Trophoblast cell (in vitro differentiated cells and primary cell): ENCODE data around the gene TAF1A.
"Not testable (repeated sequence)": the region's sequence is repeated elsewhere in the genome, so short reads cannot be mapped to it uniquely, and the experiment has no call there.

Source experiments
- DNase-seq, 2 donors: peaks; one replicate each; pipeline ENCODE4 v3.0.0-alpha.2; 2016
- H2AFZ ChIP-seq: 2 replicates; pipeline ENCODE4 v1.6.1; 2013; ENCODE audit warnings: low read length, moderate library complexity, mild to moderate bottlenecking; ENCODE audit not compliant: insufficient read depth, poor library complexity
- H2AK5ac ChIP-seq: 2 replicates; pipeline ENCODE4 v1.6.1; 2013; ENCODE audit warnings: mild to moderate bottlenecking, low read length
- H2BK120ac ChIP-seq: 2 replicates; pipeline ENCODE4 v1.6.1; 2013; ENCODE audit warnings: low read length, mild to moderate bottlenecking, moderate library complexity; ENCODE audit not compliant: insufficient read depth, poor library complexity
- H2BK12ac ChIP-seq: 2 replicates; pipeline ENCODE4 v1.6.1; 2013; ENCODE audit warnings: mild to moderate bottlenecking, low read length, moderate library complexity
- H2BK5ac ChIP-seq: 2 replicates; pipeline ENCODE4 v1.6.1; 2013; ENCODE audit warnings: low read length, low read depth, moderate library complexity, mild to moderate bottlenecking; ENCODE audit not compliant: poor library complexity
- H3K14ac ChIP-seq: 2 replicates; pipeline ENCODE4 v1.6.1; 2013; ENCODE audit warnings: mild to moderate bottlenecking, low read length
- H3K18ac ChIP-seq: 2 replicates; pipeline ENCODE4 v1.6.1; 2013; ENCODE audit warnings: mild to moderate bottlenecking, low read length
- H3K23ac ChIP-seq: 2 replicates; pipeline ENCODE4 v1.6.1; 2013; ENCODE audit warnings: low read length
- H3K27ac ChIP-seq: 2 replicates; pipeline ENCODE4 v1.5.1; 2013; ENCODE audit warnings: low read depth, mild to moderate bottlenecking, inconsistent platforms, low read length, moderate library complexity
- H3K27me3 ChIP-seq: 2 replicates; pipeline ENCODE4 v1.6.1; 2013; ENCODE audit warnings: inconsistent platforms, mild to moderate bottlenecking, low read length, moderate library complexity; ENCODE audit not compliant: insufficient read depth
- H3K36me3 ChIP-seq, 2 experiments: 1 replicate in 1 of 2; 2 replicates in 1 of 2; pipeline ENCODE4 v1.6.1; 2013; ENCODE audit warnings: low read length in 2 of 2, mild to moderate bottlenecking in 2 of 2, moderate library complexity in 1 of 2; ENCODE audit not compliant: insufficient read depth in 2 of 2, control insufficient read depth in 1 of 2
- H3K4ac ChIP-seq: 2 replicates; pipeline ENCODE4 v1.6.1; 2013; ENCODE audit warnings: low read depth, mild to moderate bottlenecking, low read length, moderate library complexity
- H3K4me1 ChIP-seq, 2 experiments: 1 replicate in 1 of 2; 2 replicates in 1 of 2; pipeline ENCODE4 v1.6.1; 2013; ENCODE audit warnings: low read length in 2 of 2, mild to moderate bottlenecking in 2 of 2, moderate library complexity in 1 of 2; ENCODE audit not compliant: insufficient read depth in 2 of 2, control insufficient read depth in 1 of 2
- H3K4me2 ChIP-seq: 2 replicates; pipeline ENCODE4 v1.6.1; 2013; ENCODE audit warnings: inconsistent platforms, mild to moderate bottlenecking, low read length, moderate library complexity
- H3K4me3 ChIP-seq: 2 replicates; pipeline ENCODE4 v1.5.1; 2013; ENCODE audit warnings: mild to moderate bottlenecking, low read depth, low read length, inconsistent platforms
- H3K79me1 ChIP-seq: one replicate; pipeline ENCODE4 v1.6.1; 2013; ENCODE audit warnings: low read length
- H3K79me2 ChIP-seq: 2 replicates; pipeline ENCODE4 v1.6.1; 2013; ENCODE audit warnings: low read length, mild to moderate bottlenecking; ENCODE audit not compliant: control insufficient read depth, insufficient read depth, poor library complexity
- H3K9ac ChIP-seq: 2 replicates; pipeline ENCODE4 v1.6.1; 2013; ENCODE audit warnings: mild to moderate bottlenecking, low read length
- H3K9me3 ChIP-seq: 2 replicates; pipeline ENCODE4 v1.6.1; 2013; ENCODE audit warnings: low read depth, mild to moderate bottlenecking, control low read depth, inconsistent platforms, low read length; ENCODE audit not compliant: insufficient read depth
- H4K12ac ChIP-seq: 2 replicates; pipeline ENCODE4 v1.6.1; 2013; ENCODE audit warnings: low read depth, mild to moderate bottlenecking, low read length, moderate library complexity
- H4K8ac ChIP-seq: 2 replicates; pipeline ENCODE4 v1.6.1; 2013; ENCODE audit warnings: low read depth, mild to moderate bottlenecking, low read length, moderate library complexity
- H4K91ac ChIP-seq: one replicate; pipeline ENCODE4 v1.6.1; 2013; ENCODE audit warnings: low read depth, mild to moderate bottlenecking, low read length, moderate library complexity
- WGBS: extraction: QIAGEN DNeasy Blood & Tissue Kit; methylation state at CpG from one replicate; pipeline ENCODE4 v1.1.7; 2013; ENCODE audit warnings: missing lambda C conversion rate; ENCODE audit not compliant: insufficient read length, insufficient coverage; ENCODE audit errors: extremely low coverage; 5-methylcytosine and 5-hydroxymethylcytosine counted together

Gene TAF1A

DNA sequence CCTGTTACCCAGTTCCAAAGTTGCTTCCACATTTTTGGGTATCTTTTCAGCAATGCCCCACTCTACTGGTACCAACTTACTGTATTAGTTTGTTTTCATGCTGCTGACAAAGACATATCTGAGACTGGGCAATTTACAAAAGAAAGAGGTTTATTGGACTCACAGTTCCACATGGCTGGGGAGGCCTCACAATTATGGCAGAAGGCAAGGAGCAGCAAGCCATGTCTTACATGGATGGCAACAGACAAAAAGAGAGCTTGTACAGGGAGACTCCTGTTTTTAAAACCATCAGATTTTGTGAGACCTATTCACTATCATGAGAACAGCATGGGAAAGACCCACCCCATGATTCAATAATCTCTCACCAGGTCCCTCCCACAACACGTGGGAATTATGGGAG lies 19.4 kb upstream of the TAF1A start:
- H3K23ac ChIP-seq, H2AFZ ChIP-seq, H2BK120ac ChIP-seq, H3K79me1 ChIP-seq, DNase-seq, H3K4ac ChIP-seq, H3K27ac ChIP-seq, H4K91ac ChIP-seq, H4K12ac ChIP-seq, H3K9ac ChIP-seq, H3K18ac ChIP-seq, H4K8ac ChIP-seq, H2BK5ac ChIP-seq, H3K4me2 ChIP-seq, H3K9me3 ChIP-seq, H3K4me1 ChIP-seq, H2BK12ac ChIP-seq, H3K27me3 ChIP-seq, H3K79me2 ChIP-seq, H3K36me3 ChIP-seq, H2AK5ac ChIP-seq, H3K4me3 ChIP-seq, H3K14ac ChIP-seq: not testable (repeated sequence)
- no CpG with 5 or more reads among the region's 1 CpG for WGBS

GRCh38 chr1:222606757-222607156 lies 17.0 kb upstream of the TAF1A start:
- Histone ChIP-seq H2AK5ac (no peak overlapping the region), H3K79me1 (no peaks in the 10 kb centered on the region), H2AFZ (no peak overlapping the region), H4K12ac (no peak overlapping the region), H3K36me3 (no peaks in the 10 kb centered on the region), H3K9ac (no peak overlapping the region), H3K14ac (no peak overlapping the region), H3K4me1 (no peaks in the 10 kb centered on the region), H3K27me3 (no peaks in the 10 kb centered on the region), H3K4ac (no peak overlapping the region), H3K79me2 (no peaks in the 10 kb centered on the region), H3K4me2 (no peak overlapping the region), H3K27ac (no peak overlapping the region), H3K18ac (no peak overlapping the region), H4K91ac (no peak overlapping the region), H2BK120ac (no peak overlapping the region), H3K9me3 (no peaks in the 10 kb centered on the region), H2BK5ac (no peak overlapping the region), H3K23ac (no peak overlapping the region), H2BK12ac (no peak overlapping the region), H3K4me3 (no peak overlapping the region), H4K8ac (no peak overlapping the region)
- DNase-seq, result no peak
- no CpG with 5 or more reads among the region's 1 CpG for WGBS

DNA sequence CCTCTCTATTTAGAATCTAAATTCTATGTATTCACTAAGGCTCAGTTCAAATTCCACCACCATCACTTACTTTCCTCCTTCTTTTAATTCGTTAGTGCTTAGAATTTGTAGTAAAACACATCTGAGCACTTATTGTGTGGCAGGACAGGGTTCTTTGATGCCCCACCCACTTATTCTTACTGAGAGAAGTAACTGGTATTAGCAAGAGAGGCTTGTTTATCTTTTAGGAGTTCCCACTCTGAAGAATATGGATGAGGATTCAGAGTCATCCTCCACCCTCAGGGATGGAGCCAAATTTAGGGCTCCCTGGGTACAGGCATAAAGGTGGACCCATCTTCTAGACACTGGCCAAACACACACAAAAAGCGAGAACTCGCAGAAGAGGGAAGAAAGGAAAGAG lies 11.5 kb upstream of the TAF1A start:
- H3K18ac ChIP-seq, result no peak overlapping the region
- DNase-seq, result no peak
- no peak overlapping the region for H3K14ac ChIP-seq
- no peak overlapping the region for H4K91ac ChIP-seq
- H3K79me1 ChIP-seq, result no peaks in the 10 kb centered on the region
- H3K27me3 ChIP-seq, result no peaks in the 10 kb centered on the region
- H3K23ac ChIP-seq, result no peak overlapping the region
- no peaks in the 10 kb centered on the region for H3K9me3 ChIP-seq
- H3K4ac ChIP-seq, result no peak overlapping the region
- H2BK12ac ChIP-seq, result no peak overlapping the region
- no peaks in the 10 kb centered on the region for H3K79me2 ChIP-seq
- no peak overlapping the region for H3K27ac ChIP-seq
- no peak overlapping the region for H2BK120ac ChIP-seq
- H4K12ac ChIP-seq, result no peak overlapping the region
- no peak overlapping the region for H2AK5ac ChIP-seq
- H2AFZ ChIP-seq, result no peak overlapping the region
- H3K9ac ChIP-seq, result no peak overlapping the region
- H3K4me2 ChIP-seq, result no peak overlapping the region
- H4K8ac ChIP-seq, result no peak overlapping the region
- WGBS, result no CpG with 5 or more reads among the region's 3 CpGs
- no peaks in the 10 kb centered on the region for H3K4me1 ChIP-seq
- H3K36me3 ChIP-seq, result no peaks in the 10 kb centered on the region
- H3K4me3 ChIP-seq, result no peak overlapping the region
- H2BK5ac ChIP-seq, result no peak overlapping the region

DNA sequence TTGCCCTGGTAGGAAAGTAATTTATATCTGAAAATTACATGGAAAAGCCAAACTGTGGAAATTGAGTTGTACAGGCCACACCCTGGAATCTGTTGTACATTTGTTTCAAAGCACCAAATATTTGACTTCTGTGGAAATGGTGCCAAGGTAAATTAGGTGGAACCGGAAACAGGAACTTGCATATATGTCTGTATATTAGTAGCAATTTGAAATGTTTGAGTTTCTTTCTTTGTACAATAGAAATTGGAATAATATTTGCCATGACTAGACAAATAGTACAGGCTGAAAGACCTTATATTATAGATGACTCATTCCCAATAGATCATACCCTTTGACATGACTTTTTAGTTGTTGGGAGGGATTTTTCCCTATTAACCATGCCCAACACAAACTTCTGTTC lies 10.5 kb upstream of the TAF1A start:
- no peaks in the 10 kb centered on the region for H3K79me2 ChIP-seq
- no peaks in the 10 kb centered on the region for H3K36me3 ChIP-seq
- no peaks in the 10 kb centered on the region for H3K79me1 ChIP-seq
- H2BK120ac ChIP-seq, result no peak overlapping the region
- no peaks in the 10 kb centered on the region for H3K4me1 ChIP-seq
- no peak overlapping the region for H4K8ac ChIP-seq
- no peak overlapping the region for H2BK5ac ChIP-seq
- no peak overlapping the region for H3K4me2 ChIP-seq
- DNase-seq, result no peak
- H4K91ac ChIP-seq, result no peak overlapping the region
- no peaks in the 10 kb centered on the region for H3K27me3 ChIP-seq
- no peak overlapping the region for H3K23ac ChIP-seq
- WGBS, result no CpG with 5 or more reads among the region's 1 CpG
- no peak overlapping the region for H3K4me3 ChIP-seq
- no peak overlapping the region for H2AK5ac ChIP-seq
- no peak overlapping the region for H2BK12ac ChIP-seq
- H3K27ac ChIP-seq, result no peak overlapping the region
- no peak overlapping the region for H3K9ac ChIP-seq
- H2AFZ ChIP-seq, result no peak overlapping the region
- H3K18ac ChIP-seq, result no peak overlapping the region
- no peaks in the 10 kb centered on the region for H3K9me3 ChIP-seq
- no peak overlapping the region for H3K4ac ChIP-seq
- H3K14ac ChIP-seq, result no peak overlapping the region
- no peak overlapping the region for H4K12ac ChIP-seq
